Right hindlimb (tissue), 1 donor: ENCODE results near the gene IL24.

Experiments
- DNase-seq: peaks from one replicate; pipeline ENCODE4 v3.0.0-alpha.2; 2018

Gene IL24

GRCh38 chr1:206882555-206882954 lies 14.7 kb upstream of the IL24 start:
- no peak for DNase-seq

- no peak for DNase-seq
Observed at GRCh38 chr1:206883160-206883559, 14.1 kb upstream of the IL24 start.

- no peak for DNase-seq
Observed at GRCh38 chr1:206883876-206884275, 13.4 kb upstream of the IL24 start.

- no peak for DNase-seq
Observed at GRCh38 chr1:206885341-206886060, 11.7 kb upstream of the IL24 start.

- no peak for DNase-seq
Observed at GRCh38 chr1:206886831-206887230, 10.4 kb upstream of the IL24 start.

DNA sequence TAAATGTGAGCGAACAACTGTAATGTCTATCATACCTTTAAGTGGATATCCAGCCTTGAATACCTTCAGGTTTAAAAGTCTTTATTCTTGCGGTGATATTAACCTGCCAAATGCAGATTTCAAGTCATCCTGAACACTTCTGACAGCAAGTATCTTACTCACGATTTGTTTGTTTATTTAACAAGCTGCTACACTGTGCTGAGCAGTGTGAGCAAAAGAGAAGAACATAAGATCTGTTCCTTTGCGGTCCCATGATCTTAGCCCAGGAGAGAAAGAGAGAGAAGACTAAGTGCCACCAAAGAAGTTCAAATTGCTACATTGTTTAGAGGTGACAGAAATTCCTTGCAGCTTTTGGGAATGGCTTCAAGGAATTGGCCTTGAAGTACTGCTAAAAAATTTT lies 9.5 kb upstream of the IL24 start:
- no peak for DNase-seq

- no peak for DNase-seq
Observed at GRCh38 chr1:206890125-206891060, 6.8 kb upstream of the IL24 start.

- DNase-seq = no peak
Observed at GRCh38 chr1:206891412-206891811, 5.8 kb upstream of the IL24 start.

DNA sequence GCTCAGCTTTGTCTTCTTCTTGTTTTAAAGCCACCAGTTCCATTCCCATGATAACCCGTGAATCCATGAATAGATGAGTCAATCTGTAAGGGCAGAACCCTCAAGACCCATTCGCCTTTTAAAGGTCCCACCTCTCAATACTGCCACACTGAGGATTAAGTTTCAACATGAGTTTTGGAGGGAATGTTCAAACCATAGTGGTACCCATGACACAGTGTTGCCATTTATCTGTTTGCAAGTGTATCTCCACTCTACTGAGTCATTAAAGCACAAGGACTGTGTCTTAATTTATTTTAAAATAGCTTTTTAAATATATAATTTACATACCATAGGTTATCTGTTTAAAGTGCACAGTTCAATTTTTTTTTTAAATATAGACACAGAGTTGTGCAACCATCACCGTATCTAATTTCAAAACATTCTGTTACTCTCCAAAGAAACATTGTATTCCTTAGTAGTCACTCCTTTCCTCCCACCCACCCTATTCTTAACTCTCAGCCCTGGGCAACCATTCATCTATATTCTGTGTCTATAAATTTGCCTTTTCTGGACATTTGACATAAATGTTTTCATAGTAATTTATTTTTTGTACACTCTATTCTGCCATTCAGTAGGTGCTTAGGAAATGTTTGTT lies 4.8 kb upstream of the IL24 start:
- DNase-seq = no peak

GRCh38 chr1:206893380-206893779 lies 3.9 kb upstream of the IL24 start:
- DNase-seq = no peak

- no peak for DNase-seq
Observed at GRCh38 chr1:206895325-206895724, 1.9 kb upstream of the IL24 start.

DNA sequence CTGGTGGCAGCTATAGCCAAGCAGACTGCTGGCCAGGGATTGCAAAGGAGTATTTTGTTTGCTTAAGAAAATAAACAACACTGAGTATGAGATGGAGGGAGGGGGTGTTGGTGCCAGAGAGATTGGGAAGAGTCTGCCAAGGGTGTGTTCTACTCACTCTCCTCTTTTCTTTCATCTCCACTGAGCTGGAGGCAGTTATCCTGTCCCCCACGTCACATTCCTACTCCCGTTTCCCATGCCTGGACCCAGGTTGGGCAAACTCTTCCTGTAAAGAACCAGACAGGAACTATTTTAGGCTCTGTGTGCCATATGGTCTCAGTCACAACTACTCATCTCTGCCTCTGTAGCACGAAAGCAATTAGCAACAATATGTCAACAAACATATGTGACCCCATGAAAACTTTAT lies 1.4 kb upstream of the IL24 start:
- no peak for DNase-seq

DNA sequence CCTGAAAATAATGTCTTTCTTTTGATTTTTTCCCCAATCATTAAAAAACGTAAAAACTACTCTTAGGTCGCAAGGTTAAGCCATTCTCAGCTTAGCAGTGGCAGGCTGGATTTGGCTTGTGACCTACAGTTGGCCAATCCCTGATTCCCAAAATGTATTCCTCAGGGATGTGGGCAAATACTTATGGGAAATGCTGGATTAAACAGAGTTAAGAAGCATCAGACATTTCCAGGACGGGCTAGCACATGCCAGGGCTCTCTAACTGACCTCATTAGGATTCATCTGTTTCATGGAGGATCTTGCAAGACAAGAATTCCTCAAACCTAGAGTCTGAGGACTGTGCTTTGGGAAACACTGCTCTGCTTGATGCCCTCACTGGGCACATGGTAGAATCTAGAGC lies 982 bp upstream of the IL24 start:
- DNase-seq = no peak

DNA sequence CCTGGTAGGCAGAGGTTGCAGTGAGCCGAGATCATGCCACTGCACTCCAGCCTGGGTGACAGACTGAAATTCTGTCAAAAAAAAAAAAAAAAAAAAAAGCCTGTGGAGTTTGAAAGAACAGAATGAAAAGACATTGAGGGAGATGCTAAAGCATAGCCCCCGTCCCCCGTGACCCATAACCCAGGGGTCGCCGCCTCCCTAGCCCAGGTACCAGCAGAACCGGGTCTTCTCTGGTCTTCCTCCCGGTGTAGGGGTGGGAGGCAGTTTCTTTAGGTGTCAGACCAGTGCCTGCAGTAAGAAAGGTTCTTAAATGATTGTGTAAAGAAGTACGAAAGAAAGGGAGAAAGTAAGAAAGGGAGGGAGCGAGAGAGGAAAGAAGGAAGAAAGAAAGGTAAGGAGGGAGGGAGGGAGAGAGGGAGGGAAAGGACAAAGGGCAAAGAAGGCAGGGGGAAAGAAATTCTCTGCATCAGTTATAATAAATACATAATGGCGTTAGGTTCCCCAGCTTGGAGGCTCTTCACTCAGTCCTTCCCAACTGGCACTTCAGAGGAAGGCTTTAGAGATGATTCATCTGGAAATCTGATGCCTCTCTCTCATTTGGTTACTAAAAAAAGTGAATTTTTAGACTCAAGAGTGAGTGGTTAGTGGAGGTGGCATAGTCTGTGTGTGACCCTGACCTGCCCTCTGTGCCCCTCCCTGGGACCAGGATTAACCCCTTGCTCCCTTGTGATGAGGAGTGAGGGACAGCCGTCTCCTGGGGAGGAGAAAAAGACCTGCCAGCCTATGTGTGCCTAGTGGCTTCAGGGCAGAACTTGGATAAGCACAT lies 1.1 kb downstream of the IL24 start:
- no peak for DNase-seq

GRCh38 chr1:206898915-206899431 lies 1.7 kb downstream of the IL24 start:
- no peak for DNase-seq

DNA sequence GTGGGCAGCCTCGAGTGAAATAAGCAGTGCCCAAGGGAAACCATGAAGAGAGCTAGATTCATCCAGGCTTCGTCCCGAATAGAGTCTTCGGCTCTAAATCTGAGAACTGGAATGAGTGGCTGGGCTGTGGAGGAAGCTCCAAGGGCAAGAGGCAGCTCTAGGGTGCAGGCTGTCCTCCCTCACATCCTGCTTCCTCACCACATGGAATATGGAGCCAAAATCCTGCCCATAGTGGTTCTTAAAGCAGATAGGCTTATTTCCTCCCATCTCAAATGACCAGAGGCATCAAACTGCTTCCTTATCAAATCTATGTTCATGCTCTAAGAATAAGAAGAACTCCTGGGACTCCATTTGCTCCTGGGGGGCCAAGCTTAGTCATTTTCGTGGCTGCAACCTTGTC lies 2.5 kb downstream of the IL24 start:
- DNase-seq = no peak

DNA sequence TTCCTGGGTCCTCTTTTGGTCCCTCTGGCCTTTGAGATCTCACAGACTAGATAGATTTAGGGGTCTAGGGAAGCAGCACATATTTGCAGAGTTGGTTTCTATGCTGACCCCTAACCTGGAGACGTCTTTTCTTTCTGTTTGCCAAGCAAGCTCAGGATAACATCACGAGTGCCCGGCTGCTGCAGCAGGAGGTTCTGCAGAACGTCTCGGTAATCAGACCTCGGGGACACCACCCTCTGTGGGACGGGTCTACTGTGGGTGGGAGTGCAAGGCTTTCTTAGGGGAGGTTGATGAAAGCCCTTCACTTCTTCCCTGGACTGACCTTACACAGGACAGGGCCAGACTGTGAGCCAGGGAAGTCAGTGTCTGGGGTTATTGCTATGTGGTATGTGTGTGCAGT lies 2.9 kb downstream of the IL24 start:
- no peak for DNase-seq

DNA sequence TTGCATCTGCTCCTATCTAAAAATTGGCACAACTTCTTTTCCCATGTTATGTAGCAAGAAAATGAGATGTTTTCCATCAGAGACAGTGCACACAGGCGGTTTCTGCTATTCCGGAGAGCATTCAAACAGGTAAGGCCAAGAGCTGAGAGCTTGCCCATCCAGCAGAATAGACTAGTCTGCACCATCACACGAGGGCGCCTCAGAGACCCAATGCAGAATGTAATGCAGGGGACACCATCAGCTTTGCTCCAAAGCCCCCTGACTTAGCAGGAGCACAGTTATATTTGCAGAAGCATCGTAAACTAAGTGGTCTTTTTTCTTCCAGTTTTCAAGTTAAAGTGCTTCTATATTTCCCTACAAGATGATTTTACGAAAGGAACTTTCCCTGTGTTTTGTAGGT lies 4.7 kb downstream of the IL24 start:
- DNase-seq = no peak

- no peak for DNase-seq
Observed at GRCh38 chr1:206902702-206903101, 5.5 kb downstream of the IL24 start.

GRCh38 chr1:206903687-206904086 lies 6.4 kb downstream of the IL24 start:
- no peak for DNase-seq

DNA sequence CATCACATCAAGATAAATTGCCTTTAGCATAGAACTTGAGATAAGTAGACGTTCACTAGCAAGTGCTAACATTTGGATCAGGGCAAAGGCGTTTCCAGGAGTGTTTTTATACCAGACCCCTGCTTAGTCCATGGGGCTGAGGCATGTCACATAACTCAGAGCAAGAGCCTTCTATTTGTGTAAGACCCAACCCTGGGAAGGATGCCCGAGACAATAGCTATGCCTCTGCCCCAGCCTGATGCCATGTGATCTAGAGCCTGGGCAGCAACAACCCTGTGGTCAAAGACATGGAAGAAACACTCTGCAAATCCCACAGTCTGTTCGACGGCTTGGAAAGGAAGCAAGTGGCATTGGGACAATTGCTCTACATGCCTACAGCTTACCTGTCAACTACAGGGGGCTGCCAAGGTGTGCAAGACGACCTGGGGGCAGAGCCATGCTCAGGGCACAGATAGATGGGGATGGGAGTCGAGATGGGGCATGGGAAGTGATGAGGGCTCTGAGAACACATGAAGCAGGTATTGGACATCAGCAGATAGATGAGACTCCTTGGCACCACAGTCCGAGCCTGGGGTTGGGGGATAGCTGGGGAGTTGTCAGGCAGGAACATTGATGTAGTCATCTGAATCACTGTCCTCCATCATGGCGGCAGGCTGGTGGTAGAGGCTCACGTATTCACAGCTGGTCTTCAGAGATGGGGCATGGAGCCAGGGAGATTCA lies 7.3 kb downstream of the IL24 start:
- DNase-seq = no peak
